Neural cell (in vitro differentiated cells): Measurements from ENCODE around the gene EIF2D. TPM values are rescaled to one million over a fixed set of nuclear protein-coding genes. Genes with fewer than 3 reads are reported as not detected.
A peak's percentile ranks its signal among the peaks of the same experiment; 100 is the strongest.

Experiments
- H2AFZ ChIP-seq: fragments of 200-600, 300-800 bp; sonication (generic), shearing (Covaris generic); 2 replicates; pipeline ENCODE4 v1.6.0; 2014; ENCODE audit warnings: low read depth, mild to moderate bottlenecking, antibody characterized with exemption, low read length, moderate library complexity
- H3F3A ChIP-seq: fragments of 200-600 bp; shearing (Covaris generic); 2 replicates; pipeline ENCODE4 v1.6.1; 2016; ENCODE audit warnings: mild to moderate bottlenecking, moderate library complexity, mixed read lengths, antibody characterized with exemption, low read length; ENCODE audit not compliant: insufficient read depth, poor library complexity, severe bottlenecking
- H3K27ac ChIP-seq: fragments of 200-600, 300-800 bp; sonication (generic), shearing (Covaris generic); 2 replicates; pipeline ENCODE4 v1.5.1; 2014; ENCODE audit warnings: mild to moderate bottlenecking, low read length, moderate library complexity
- H3K27me3 ChIP-seq: fragments of 300-800, 200-600 bp; sonication (generic), shearing (Covaris generic); 2 replicates; pipeline ENCODE4 v1.6.0; 2014; ENCODE audit warnings: mild to moderate bottlenecking, low read depth, low read length, moderate library complexity; ENCODE audit not compliant: insufficient read depth
- H3K36me3 ChIP-seq: fragments of 300-800, 200-600 bp; sonication (generic), shearing (Covaris generic); 2 replicates; pipeline ENCODE4 v1.5.1; 2014; ENCODE audit warnings: mild to moderate bottlenecking, antibody characterized with exemption, low read length, moderate library complexity; ENCODE audit not compliant: insufficient read depth
- H3K4me2 ChIP-seq: fragments of 300-800, 200-600 bp; sonication (generic), shearing (Covaris generic); 2 replicates; pipeline ENCODE4 v1.6.0; 2014; ENCODE audit warnings: mild to moderate bottlenecking, low read length
- H3K4me3 ChIP-seq: fragments of 300-800, 200-600 bp; sonication (generic), shearing (Covaris generic); 2 replicates; pipeline ENCODE4 v1.5.1; 2014; ENCODE audit warnings: mild to moderate bottlenecking, low read length, moderate library complexity
- H3K79me2 ChIP-seq: fragments of 200-600 bp; shearing (Covaris generic); replicated peaks from 2 replicates; pipeline ENCODE4 v1.6.0; 2014; ENCODE audit warnings: mild to moderate bottlenecking, low read length, moderate library complexity; ENCODE audit not compliant: insufficient read depth
- H3K9ac ChIP-seq: fragments of 300-800, 200-600 bp; sonication (generic), shearing (Covaris generic); 2 replicates; pipeline ENCODE4 v1.6.1; 2016; ENCODE audit warnings: mild to moderate bottlenecking, low read length, mixed read lengths
- H3K9me2 ChIP-seq: fragments of 200-600 bp; shearing (Covaris generic); 2 replicates; pipeline ENCODE4 v1.6.1; 2016; ENCODE audit warnings: mild to moderate bottlenecking, low read length, mixed read lengths; ENCODE audit not compliant: insufficient read depth
- H3K9me3 ChIP-seq: fragments of 200-600, 300-800 bp; sonication (generic), shearing (Covaris generic); 2 replicates; pipeline ENCODE4 v1.6.1; 2016; ENCODE audit warnings: mild to moderate bottlenecking, mixed run types, low read length, moderate library complexity, mixed read lengths
- H4K20me1 ChIP-seq: fragments of 200-600 bp; shearing (Covaris generic); 2 replicates; pipeline ENCODE4 v1.6.1; 2016; ENCODE audit warnings: mild to moderate bottlenecking, mixed run types; ENCODE audit not compliant: insufficient read depth
- EP300 ChIP-seq: fragments of 450-650 bp; conservative IDR thresholded peaks from 2 replicates; pipeline ENCODE4 v1.6.1; 2014; ENCODE audit warnings: antibody characterized with exemption, mild to moderate bottlenecking, moderate library complexity; ENCODE audit not compliant: poor library complexity, severe bottlenecking
- EZH2 ChIP-seq: fragments of 200-600, 300-800 bp; shearing (Covaris generic), sonication (generic); IDR thresholded peaks from 2 replicates; pipeline ENCODE4 v1.6.1; 2014; ENCODE audit warnings: antibody characterized with exemption, low read length, borderline replicate concordance, mild to moderate bottlenecking; ENCODE audit not compliant: insufficient read depth, poor library complexity, severe bottlenecking
- MXI1 ChIP-seq: fragments of 450-650 bp; conservative IDR thresholded peaks from 2 replicates; pipeline ENCODE4 v1.6.1; 2014; ENCODE audit warnings: antibody characterized with exemption, mild to moderate bottlenecking; ENCODE audit not compliant: poor library complexity, severe bottlenecking
- POLR2AphosphoS5 ChIP-seq: IDR thresholded peaks from 2 replicates; pipeline ENCODE4 v1.6.1; 2012
- RAD21 ChIP-seq: fragments of 450-650 bp; conservative IDR thresholded peaks from 2 replicates; pipeline ENCODE4 v1.6.1; 2014; ENCODE audit warnings: antibody characterized with exemption, mild to moderate bottlenecking, moderate library complexity
- SMC3 ChIP-seq: fragments of 450-650 bp; conservative IDR thresholded peaks from 2 replicates; pipeline ENCODE4 v1.6.1; 2014; ENCODE audit warnings: antibody characterized with exemption, mild to moderate bottlenecking, moderate library complexity; ENCODE audit not compliant: poor library complexity
- TAF1 ChIP-seq: IDR thresholded peaks from 2 replicates; pipeline ENCODE4 v1.6.1; 2012; ENCODE audit warnings: low read depth
- polyA minus RNA-seq: library from RNA; depleted of rRNA, polyadenylated mRNA; stranded (reverse); fragments of >200 nt; gene quantifications from 2 replicates; pipeline ENCODE4 v1.2.3, GENCODE V29; 2014
- polyA plus RNA-seq: library from polyadenylated mRNA; depleted of rRNA; stranded (reverse); fragments of >200 nt; gene quantifications from 2 replicates; pipeline ENCODE4 v1.2.3, GENCODE V29; 2014
- TF ChIP-seq, protein P1 (sequence below): IDR thresholded peaks from 2 replicates; pipeline ENCODE4 v1.6.1; 2012; ENCODE audit warnings: borderline replicate concordance
- TF ChIP-seq, protein P2 (sequence below): fragments of 450-650 bp; IDR thresholded peaks from 2 replicates; pipeline ENCODE4 v1.5.1; 2014; ENCODE audit warnings: antibody characterized with exemption, mild to moderate bottlenecking, moderate library complexity; ENCODE audit not compliant: poor library complexity, severe bottlenecking

Gene EIF2D, protein sequence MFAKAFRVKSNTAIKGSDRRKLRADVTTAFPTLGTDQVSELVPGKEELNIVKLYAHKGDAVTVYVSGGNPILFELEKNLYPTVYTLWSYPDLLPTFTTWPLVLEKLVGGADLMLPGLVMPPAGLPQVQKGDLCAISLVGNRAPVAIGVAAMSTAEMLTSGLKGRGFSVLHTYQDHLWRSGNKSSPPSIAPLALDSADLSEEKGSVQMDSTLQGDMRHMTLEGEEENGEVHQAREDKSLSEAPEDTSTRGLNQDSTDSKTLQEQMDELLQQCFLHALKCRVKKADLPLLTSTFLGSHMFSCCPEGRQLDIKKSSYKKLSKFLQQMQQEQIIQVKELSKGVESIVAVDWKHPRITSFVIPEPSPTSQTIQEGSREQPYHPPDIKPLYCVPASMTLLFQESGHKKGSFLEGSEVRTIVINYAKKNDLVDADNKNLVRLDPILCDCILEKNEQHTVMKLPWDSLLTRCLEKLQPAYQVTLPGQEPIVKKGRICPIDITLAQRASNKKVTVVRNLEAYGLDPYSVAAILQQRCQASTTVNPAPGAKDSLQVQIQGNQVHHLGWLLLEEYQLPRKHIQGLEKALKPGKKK
- polyA plus RNA-seq (36.1 and 37.1 TPM in 2 replicates), polyA minus RNA-seq (18.0 and 20.3 TPM in 2 replicates)

DNA sequence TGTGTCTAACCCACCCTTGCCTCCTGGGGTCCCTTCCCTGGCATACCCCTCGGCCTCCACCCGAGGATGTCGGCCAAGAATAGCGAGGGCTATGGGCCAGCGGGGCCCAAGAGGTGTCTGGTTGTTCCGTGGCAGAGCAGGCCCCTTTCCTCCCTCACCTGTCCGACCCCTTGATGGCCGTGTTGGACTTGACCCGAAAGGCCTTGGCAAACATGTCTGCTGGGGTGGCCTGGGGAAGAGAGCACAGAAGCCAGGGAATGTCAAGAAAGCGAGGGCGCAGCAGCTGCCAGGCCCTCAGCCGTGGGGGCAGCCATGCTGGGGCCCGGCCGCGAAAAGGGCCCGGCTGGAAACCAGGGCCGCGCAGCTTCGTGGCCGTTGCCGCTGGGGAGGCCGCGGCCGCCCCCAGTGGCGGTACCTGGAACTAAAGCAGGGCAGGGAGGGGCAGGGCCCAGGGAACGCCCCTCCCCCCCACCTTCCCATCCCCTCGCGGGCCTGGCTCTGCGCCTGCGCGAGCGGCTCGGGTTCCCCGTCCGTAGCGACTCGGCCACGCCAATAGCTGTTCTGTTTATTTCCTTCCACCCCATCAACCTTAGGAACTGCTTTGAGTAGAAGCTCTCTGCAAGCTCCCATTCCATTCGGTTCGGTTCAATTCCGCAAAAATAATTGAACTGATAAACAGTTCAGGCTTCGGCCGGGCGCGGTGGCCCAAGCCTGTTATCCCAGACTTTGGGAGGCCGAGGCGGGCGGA lies at the start of gene EIF2D:
Gene EIF2D (minus strand): TSS at position 337 of the 748 bp plus-strand sequence. CDS start 123 bp downstream, at position 214.
- Histone ChIP-seq H3K9me2 (no peaks in the 10 kb centered on the region), H3K4me2 (peak within 1 kb of the TSS; percentile 98), H3K79me2 (no peaks in the 10 kb centered on the region), H3K9ac (peak within 1 kb of the TSS; percentile 91), H3K4me3 (peak within 1 kb of the TSS; percentile 83), H3K36me3 (no peaks in the 10 kb centered on the region), H2AFZ (peak within 1 kb of the TSS; percentile 79), H3K9me3 (no peaks in the 10 kb centered on the region), H3F3A (no peaks in the 10 kb centered on the region), H3K27me3 (no peaks in the 10 kb centered on the region), H4K20me1 (no peaks in the 10 kb centered on the region), H3K27ac (peak within 1 kb of the TSS; percentile 89)
- TF ChIP-seq EZH2 (no peak), MXI1 (peak; percentile 90), TAF1 (peak; percentile 88), SMC3 (peak; percentile 71), EP300 (peak; percentile 77), RAD21 (peak; percentile 67), POLR2AphosphoS5 (peak; percentile 87)
- TF ChIP-seq, protein P1, sequence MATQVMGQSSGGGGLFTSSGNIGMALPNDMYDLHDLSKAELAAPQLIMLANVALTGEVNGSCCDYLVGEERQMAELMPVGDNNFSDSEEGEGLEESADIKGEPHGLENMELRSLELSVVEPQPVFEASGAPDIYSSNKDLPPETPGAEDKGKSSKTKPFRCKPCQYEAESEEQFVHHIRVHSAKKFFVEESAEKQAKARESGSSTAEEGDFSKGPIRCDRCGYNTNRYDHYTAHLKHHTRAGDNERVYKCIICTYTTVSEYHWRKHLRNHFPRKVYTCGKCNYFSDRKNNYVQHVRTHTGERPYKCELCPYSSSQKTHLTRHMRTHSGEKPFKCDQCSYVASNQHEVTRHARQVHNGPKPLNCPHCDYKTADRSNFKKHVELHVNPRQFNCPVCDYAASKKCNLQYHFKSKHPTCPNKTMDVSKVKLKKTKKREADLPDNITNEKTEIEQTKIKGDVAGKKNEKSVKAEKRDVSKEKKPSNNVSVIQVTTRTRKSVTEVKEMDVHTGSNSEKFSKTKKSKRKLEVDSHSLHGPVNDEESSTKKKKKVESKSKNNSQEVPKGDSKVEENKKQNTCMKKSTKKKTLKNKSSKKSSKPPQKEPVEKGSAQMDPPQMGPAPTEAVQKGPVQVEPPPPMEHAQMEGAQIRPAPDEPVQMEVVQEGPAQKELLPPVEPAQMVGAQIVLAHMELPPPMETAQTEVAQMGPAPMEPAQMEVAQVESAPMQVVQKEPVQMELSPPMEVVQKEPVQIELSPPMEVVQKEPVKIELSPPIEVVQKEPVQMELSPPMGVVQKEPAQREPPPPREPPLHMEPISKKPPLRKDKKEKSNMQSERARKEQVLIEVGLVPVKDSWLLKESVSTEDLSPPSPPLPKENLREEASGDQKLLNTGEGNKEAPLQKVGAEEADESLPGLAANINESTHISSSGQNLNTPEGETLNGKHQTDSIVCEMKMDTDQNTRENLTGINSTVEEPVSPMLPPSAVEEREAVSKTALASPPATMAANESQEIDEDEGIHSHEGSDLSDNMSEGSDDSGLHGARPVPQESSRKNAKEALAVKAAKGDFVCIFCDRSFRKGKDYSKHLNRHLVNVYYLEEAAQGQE, result peak; percentile 90
- TF ChIP-seq, protein P2, sequence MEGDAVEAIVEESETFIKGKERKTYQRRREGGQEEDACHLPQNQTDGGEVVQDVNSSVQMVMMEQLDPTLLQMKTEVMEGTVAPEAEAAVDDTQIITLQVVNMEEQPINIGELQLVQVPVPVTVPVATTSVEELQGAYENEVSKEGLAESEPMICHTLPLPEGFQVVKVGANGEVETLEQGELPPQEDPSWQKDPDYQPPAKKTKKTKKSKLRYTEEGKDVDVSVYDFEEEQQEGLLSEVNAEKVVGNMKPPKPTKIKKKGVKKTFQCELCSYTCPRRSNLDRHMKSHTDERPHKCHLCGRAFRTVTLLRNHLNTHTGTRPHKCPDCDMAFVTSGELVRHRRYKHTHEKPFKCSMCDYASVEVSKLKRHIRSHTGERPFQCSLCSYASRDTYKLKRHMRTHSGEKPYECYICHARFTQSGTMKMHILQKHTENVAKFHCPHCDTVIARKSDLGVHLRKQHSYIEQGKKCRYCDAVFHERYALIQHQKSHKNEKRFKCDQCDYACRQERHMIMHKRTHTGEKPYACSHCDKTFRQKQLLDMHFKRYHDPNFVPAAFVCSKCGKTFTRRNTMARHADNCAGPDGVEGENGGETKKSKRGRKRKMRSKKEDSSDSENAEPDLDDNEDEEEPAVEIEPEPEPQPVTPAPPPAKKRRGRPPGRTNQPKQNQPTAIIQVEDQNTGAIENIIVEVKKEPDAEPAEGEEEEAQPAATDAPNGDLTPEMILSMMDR, result peak; percentile 97

DNA sequence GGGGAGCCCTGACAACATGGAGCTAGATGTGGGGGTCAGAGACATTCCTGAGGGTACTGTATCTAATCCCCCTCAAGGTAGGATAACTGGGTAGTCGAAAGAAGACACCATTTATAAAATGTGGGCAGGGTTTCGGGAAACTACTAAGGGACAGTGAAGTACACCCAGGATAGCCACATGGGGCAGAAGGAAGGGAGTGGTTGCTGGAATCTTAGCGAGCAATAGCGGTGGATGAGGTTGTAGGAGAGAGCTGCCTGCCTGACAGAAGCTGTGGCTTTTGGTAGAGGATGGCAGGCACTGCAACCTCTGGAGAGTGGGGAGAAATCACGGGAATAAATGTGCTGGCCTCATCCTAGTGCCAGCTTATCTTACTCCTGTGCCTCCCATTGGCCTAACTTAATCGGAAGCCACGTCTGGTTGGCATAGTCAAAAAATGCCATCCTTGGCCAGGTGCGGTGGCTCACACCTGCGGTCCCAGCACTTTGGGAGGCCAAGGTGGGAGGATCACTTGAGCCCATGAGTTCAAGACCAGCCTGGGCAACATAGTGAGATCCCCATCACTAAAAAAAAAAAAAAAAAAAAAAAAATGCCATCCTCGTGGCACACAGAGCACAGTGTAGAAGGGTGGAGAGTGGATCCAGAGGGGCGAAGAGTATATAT lies 49.0 kb upstream of the EIF2D start:
- no peaks in the 10 kb centered on the region for H3F3A ChIP-seq
- peaks cover 14% of the 10 kb centered on the region for H3K27me3 ChIP-seq
- TF ChIP-seq TAF1, result no peak
- no peaks in the 10 kb centered on the region for H3K36me3 ChIP-seq
- H3K9ac ChIP-seq, result no peak overlapping the region
- no peak overlapping the region for H3K4me2 ChIP-seq
- H3K79me2 ChIP-seq, result no peaks in the 10 kb centered on the region
- no peak overlapping the region for H3K27ac ChIP-seq
- H2AFZ ChIP-seq, result no peak overlapping the region
- H3K9me3 ChIP-seq, result no peaks in the 10 kb centered on the region
- H3K4me3 ChIP-seq, result no peak overlapping the region
- H4K20me1 ChIP-seq, result no peaks in the 10 kb centered on the region
- no peaks in the 10 kb centered on the region for H3K9me2 ChIP-seq
